H9 (cell line): ENCODE measurements around the gene LRP1. TPM values are rescaled to one million over a fixed set of nuclear protein-coding genes. Genes with fewer than 3 reads are reported as not detected.
A peak's percentile ranks its signal among the peaks of the same experiment; 100 is the strongest.

Experiments used
- DNase-seq: peaks from one replicate; pipeline ENCODE4 v3.0.0-alpha.2; 2017
- H2AFZ ChIP-seq: one replicate; pipeline ENCODE4 v1.6.1; 2013; ENCODE audit warnings: mild to moderate bottlenecking, low read length, control low read depth, moderate library complexity
- H2AK5ac ChIP-seq: 2 replicates; pipeline ENCODE4 v1.6.1; 2013; ENCODE audit warnings: low read length, control low read depth, mixed read lengths; ENCODE audit not compliant: insufficient read length
- H2BK120ac ChIP-seq: one replicate; pipeline ENCODE4 v1.6.1; 2013; ENCODE audit warnings: low read depth, mild to moderate bottlenecking, low read length, control low read depth, inconsistent platforms; ENCODE audit not compliant: poor library complexity, severe bottlenecking
- H2BK12ac ChIP-seq: 2 replicates; pipeline ENCODE4 v1.6.1; 2013; ENCODE audit warnings: low read length, control low read depth, mixed read lengths, low read depth; ENCODE audit not compliant: insufficient read length
- H2BK15ac ChIP-seq: 2 replicates; pipeline ENCODE4 v1.6.1; 2013; ENCODE audit warnings: low read depth, low read length, control low read depth
- H2BK20ac ChIP-seq: one replicate; pipeline ENCODE4 v1.6.1; 2013; ENCODE audit warnings: low read depth, mild to moderate bottlenecking, low read length, control low read depth, inconsistent platforms; ENCODE audit not compliant: poor library complexity, severe bottlenecking
- H2BK5ac ChIP-seq: 2 replicates; pipeline ENCODE4 v1.6.1; 2013; ENCODE audit warnings: low read length, control low read depth, mixed read lengths; ENCODE audit not compliant: insufficient read length
- H3K14ac ChIP-seq: 2 replicates; pipeline ENCODE4 v1.6.1; 2013; ENCODE audit warnings: low read length, control low read depth; ENCODE audit not compliant: insufficient read depth
- H3K18ac ChIP-seq: 2 replicates; pipeline ENCODE4 v1.6.1; 2013; ENCODE audit warnings: low read depth, mild to moderate bottlenecking, mixed read lengths, low read length, control low read depth; ENCODE audit not compliant: insufficient read length
- H3K23ac ChIP-seq: 2 replicates; pipeline ENCODE4 v1.6.1; 2013; ENCODE audit warnings: low read length, control low read depth, mixed read lengths, low read depth; ENCODE audit not compliant: insufficient read length
- H3K23me2 ChIP-seq: 2 replicates; pipeline ENCODE4 v1.6.1; 2013; ENCODE audit warnings: low read depth, mild to moderate bottlenecking, mixed read lengths, low read length, control low read depth; ENCODE audit not compliant: insufficient read length, poor library complexity, severe bottlenecking
- H3K27ac ChIP-seq: 2 replicates; pipeline ENCODE4 v1.5.1; 2013; ENCODE audit warnings: low read length, control low read depth, mixed read lengths, low read depth; ENCODE audit not compliant: insufficient read length
- H3K27me3 ChIP-seq: 2 replicates; pipeline ENCODE4 v1.6.1; 2013; ENCODE audit warnings: low read length, control low read depth, inconsistent platforms; ENCODE audit not compliant: insufficient read depth
- H3K4ac ChIP-seq: 2 replicates; pipeline ENCODE4 v1.6.1; 2013; ENCODE audit warnings: low read depth, mild to moderate bottlenecking, control low read depth, inconsistent platforms, low read length, moderate library complexity
- H3K4me1 ChIP-seq: 2 replicates; pipeline ENCODE4 v1.6.1; 2013; ENCODE audit warnings: low read length, control low read depth, inconsistent platforms; ENCODE audit not compliant: insufficient read depth
- H3K4me2 ChIP-seq: 2 replicates; pipeline ENCODE4 v1.6.1; 2013; ENCODE audit warnings: low read length, control low read depth, mixed read lengths; ENCODE audit not compliant: insufficient read length, insufficient read depth
- H3K56ac ChIP-seq: 2 replicates; pipeline ENCODE4 v1.6.1; 2013; ENCODE audit warnings: low read depth, mild to moderate bottlenecking, mixed read lengths, low read length, control low read depth; ENCODE audit not compliant: insufficient read length
- H3K79me1 ChIP-seq: 2 replicates; pipeline ENCODE4 v1.6.1; 2013; ENCODE audit warnings: low read depth, mild to moderate bottlenecking, moderate library complexity, low read length, control low read depth, inconsistent platforms; ENCODE audit not compliant: insufficient read depth, poor library complexity, severe bottlenecking
- H3K79me2 ChIP-seq: 2 replicates; pipeline ENCODE4 v1.6.1; 2013; ENCODE audit warnings: low read length, control low read depth, inconsistent platforms; ENCODE audit not compliant: insufficient read depth
- H3K9ac ChIP-seq: 2 replicates; pipeline ENCODE4 v1.6.1; 2013; ENCODE audit warnings: low read length, control low read depth, mixed read lengths; ENCODE audit not compliant: insufficient read length; ENCODE audit errors: extremely low read depth
- H3K9me3 ChIP-seq: one replicate; pipeline ENCODE4 v1.6.1; 2013; ENCODE audit warnings: low read depth, low read length, inconsistent platforms; ENCODE audit not compliant: control insufficient read depth
- H3T11ph ChIP-seq: one replicate; pipeline ENCODE4 v1.6.1; 2013; ENCODE audit warnings: mild to moderate bottlenecking, low read length, control low read depth, inconsistent platforms
- H4K20me1 ChIP-seq: one replicate; pipeline ENCODE4 v1.6.1; 2013; ENCODE audit not compliant: control insufficient read depth, insufficient read length, insufficient read depth
- H4K5ac ChIP-seq: 2 replicates; pipeline ENCODE4 v1.6.1; 2013; ENCODE audit warnings: low read depth, mild to moderate bottlenecking, mixed read lengths, low read length, control low read depth; ENCODE audit not compliant: insufficient read length
- H4K8ac ChIP-seq: replicated peaks from 2 replicates; pipeline ENCODE4 v1.6.1; 2013; ENCODE audit warnings: low read length, control low read depth, mixed read lengths, low read depth; ENCODE audit not compliant: insufficient read length
- H4K91ac ChIP-seq: 2 replicates; pipeline ENCODE4 v1.6.1; 2013; ENCODE audit warnings: low read depth, mild to moderate bottlenecking, moderate library complexity, mixed read lengths, low read length, control low read depth; ENCODE audit not compliant: insufficient read length
- H3K27ac Mint-ChIP-seq, 3 experiments: 2 replicates in 2 of 3; 3 replicates in 1 of 3; pipeline ENCODE4 v1.8.0; 2020 to 2021; ENCODE audit warnings: mixed read lengths in 3 of 3, mild to moderate bottlenecking in 1 of 3, moderate library complexity in 1 of 3
- H3K27me3 Mint-ChIP-seq: 2 replicates; pipeline ENCODE4 v1.8.0; 2021; ENCODE audit warnings: low read depth, mild to moderate bottlenecking, moderate library complexity, mixed read lengths
- H3K36me3 Mint-ChIP-seq, 3 experiments: 2 replicates in 2 of 3; 3 replicates in 1 of 3; pipeline ENCODE4 v1.8.0; 2020 to 2021; ENCODE audit warnings: low read depth in 3 of 3, mixed read lengths in 3 of 3; ENCODE audit not compliant: insufficient read depth in 1 of 3
- H3K4me1 Mint-ChIP-seq, 2 experiments: 2 replicates each; pipeline ENCODE4 v1.8.0; 2020; ENCODE audit warnings: mixed read lengths in 2 of 2
- H3K4me3 Mint-ChIP-seq, 2 experiments: 2 replicates in 1 of 2; 3 replicates in 1 of 2; pipeline ENCODE4 v1.8.0; 2020 to 2021; ENCODE audit warnings: mild to moderate bottlenecking in 2 of 2, mixed read lengths in 2 of 2, moderate library complexity in 1 of 2
- H3K9me3 Mint-ChIP-seq, 2 experiments: 2 replicates in 1 of 2; 3 replicates in 1 of 2; pipeline ENCODE4 v1.8.0; 2020; ENCODE audit warnings: mild to moderate bottlenecking in 2 of 2, mixed read lengths in 2 of 2, moderate library complexity in 1 of 2
- WGBS: extraction: QIAGEN DNeasy Blood & Tissue Kit; methylation state at CpG from one replicate; pipeline ENCODE4 v1.1.7; 2013; ENCODE audit warnings: missing lambda C conversion rate, low lambda C conversion rate, mixed read lengths; ENCODE audit not compliant: insufficient read length; ENCODE audit errors: extremely low coverage; 5-methylcytosine and 5-hydroxymethylcytosine counted together
- total RNA-seq: library from RNA; stranded (reverse); gene quantifications from 2 replicates; pipeline ENCODE4 v1.2.1, GENCODE V29; 2021
- TF ChIP-seq, protein P1 (sequence below): fragments of 200-600 bp; sonication (generic); conservative IDR thresholded peaks from 3 replicates; pipeline ENCODE4 v1.8.0; 2021; ENCODE audit warnings: antibody characterized with exemption, mild to moderate bottlenecking

LRP1 gene
- total RNA-seq, 1 experiment from 2014 or later, result 115 TPM

DNA sequence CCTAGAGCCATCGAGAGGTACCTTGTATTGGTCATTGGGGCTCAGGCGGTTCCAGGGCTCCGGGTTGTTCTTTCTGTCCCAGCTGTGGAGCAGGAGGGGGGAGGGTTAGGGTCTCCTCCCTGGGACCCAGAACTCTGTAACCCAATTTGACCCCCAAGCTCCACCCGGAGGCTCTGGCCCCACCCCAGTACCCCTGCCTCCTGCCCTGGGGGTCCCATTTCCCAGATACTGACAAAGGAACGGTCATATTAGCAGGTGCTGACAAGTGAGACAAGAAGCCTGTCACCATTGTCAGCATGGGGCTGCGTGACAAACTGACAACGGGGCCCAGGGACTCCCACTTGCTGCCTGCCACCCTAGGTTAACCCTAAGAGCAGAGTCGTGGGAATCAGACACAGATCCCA lies 107.4 kb downstream of the LRP1 start:
- Histone ChIP-seq H3K27ac (no peak overlapping the region), H4K8ac (no peak overlapping the region), H3K18ac (no peak overlapping the region), H4K91ac (no peak overlapping the region), H3K27me3 (peaks cover 39% of the 10 kb centered on the region), H3K23me2 (peaks cover 25% of the 10 kb centered on the region), H3T11ph (no peak overlapping the region), H3K4ac (no peak overlapping the region), H3K56ac (no peak overlapping the region), H2BK12ac (no peak overlapping the region), H2BK5ac (no peak overlapping the region), H2AK5ac (no peak overlapping the region), H4K20me1 (peaks cover 4% of the 10 kb centered on the region), H2BK20ac (no peak overlapping the region), H2BK15ac (no peak overlapping the region), H2BK120ac (no peak overlapping the region), H3K14ac (no peak overlapping the region), H3K79me1 (peaks cover 5% of the 10 kb centered on the region), H3K23ac (no peak overlapping the region), H3K9me3 (no peaks in the 10 kb centered on the region), H3K4me2 (no peak overlapping the region), H4K5ac (no peak overlapping the region), H2AFZ (no peak overlapping the region), H3K4me1 (no peaks in the 10 kb centered on the region), H3K79me2 (no peaks in the 10 kb centered on the region; the same call in 1 of the 2 replicates), H3K9ac (no peak overlapping the region)
- Mint-ChIP-seq H3K9me3 (no peaks in the 10 kb centered on the region), H3K4me3 (0 out of 5 replicates have a peak overlapping the region, but pooled peaks of 1 of the 2 experiments have one; percentile 52), H3K27ac (no peak overlapping the region), H3K4me1 (peaks cover 47 to 56% of the 10 kb centered on the region in 2 experiments), H3K27me3 (peaks cover 62% of the 10 kb centered on the region), H3K36me3 (peaks cover 38 to 41% (median 41%) of the 10 kb centered on the region in 3 experiments)
- WGBS, result no CpG with 5 or more reads among the region's 8 CpGs
- TF ChIP-seq, protein P1, sequence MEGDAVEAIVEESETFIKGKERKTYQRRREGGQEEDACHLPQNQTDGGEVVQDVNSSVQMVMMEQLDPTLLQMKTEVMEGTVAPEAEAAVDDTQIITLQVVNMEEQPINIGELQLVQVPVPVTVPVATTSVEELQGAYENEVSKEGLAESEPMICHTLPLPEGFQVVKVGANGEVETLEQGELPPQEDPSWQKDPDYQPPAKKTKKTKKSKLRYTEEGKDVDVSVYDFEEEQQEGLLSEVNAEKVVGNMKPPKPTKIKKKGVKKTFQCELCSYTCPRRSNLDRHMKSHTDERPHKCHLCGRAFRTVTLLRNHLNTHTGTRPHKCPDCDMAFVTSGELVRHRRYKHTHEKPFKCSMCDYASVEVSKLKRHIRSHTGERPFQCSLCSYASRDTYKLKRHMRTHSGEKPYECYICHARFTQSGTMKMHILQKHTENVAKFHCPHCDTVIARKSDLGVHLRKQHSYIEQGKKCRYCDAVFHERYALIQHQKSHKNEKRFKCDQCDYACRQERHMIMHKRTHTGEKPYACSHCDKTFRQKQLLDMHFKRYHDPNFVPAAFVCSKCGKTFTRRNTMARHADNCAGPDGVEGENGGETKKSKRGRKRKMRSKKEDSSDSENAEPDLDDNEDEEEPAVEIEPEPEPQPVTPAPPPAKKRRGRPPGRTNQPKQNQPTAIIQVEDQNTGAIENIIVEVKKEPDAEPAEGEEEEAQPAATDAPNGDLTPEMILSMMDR, result no peak
- DNase-seq, result no peak
